HFFc6 (cell line): ENCODE results near the gene NIT2. TPM values are rescaled to one million over a fixed set of nuclear protein-coding genes. Genes with fewer than 3 reads are reported as not detected.
"Not testable (repeated sequence)": the region's sequence is repeated elsewhere in the genome, so short reads cannot be mapped to it uniquely, and the experiment has no call there.

Experiments
- DNase-seq: peaks from one replicate; pipeline ENCODE4 v3.0.0-alpha.2; 2018
- H3K27ac Mint-ChIP-seq: 2 replicates; pipeline ENCODE4 v1.8.0; 2020; ENCODE audit warnings: mild to moderate bottlenecking, mixed read lengths
- H3K27me3 Mint-ChIP-seq: 2 replicates; pipeline ENCODE4 v1.8.0; 2021; ENCODE audit warnings: mild to moderate bottlenecking, moderate library complexity, mixed read lengths; ENCODE audit not compliant: insufficient read depth
- H3K36me3 Mint-ChIP-seq: 2 replicates; pipeline ENCODE4 v1.8.0; 2021; ENCODE audit warnings: low read depth, mixed read lengths
- H3K4me1 Mint-ChIP-seq: 2 replicates; pipeline ENCODE4 v1.8.0; 2020; ENCODE audit warnings: low read depth, mixed read lengths
- H3K4me3 Mint-ChIP-seq: 2 replicates; pipeline ENCODE4 v1.8.0; 2020; ENCODE audit warnings: mild to moderate bottlenecking, moderate library complexity, mixed read lengths
- H3K9me3 Mint-ChIP-seq: 2 replicates; pipeline ENCODE4 v1.8.0; 2020; ENCODE audit warnings: mild to moderate bottlenecking, mixed read lengths
- CTCF ChIP-seq: fragments of 200-600 bp; sonication (generic); IDR thresholded peaks from 2 replicates; pipeline ENCODE4 v1.5.0; 2021; ENCODE audit warnings: antibody characterized with exemption, mild to moderate bottlenecking
- total RNA-seq, 6 experiments: library from RNA; stranded (reverse); fragmentation: NEBNext Ultra II Directional; extraction: Animal tissue kit (Norgen Biotek cat#: 25700); gene quantifications; 2 replicates in 1 of 6; 3 replicates in 5 of 6; pipeline ENCODE4 v1.2.3, GENCODE V29; 2021

NIT2 gene
- total RNA-seq, 6 experiments from 2014 or later: 36.4 to 48.6 (median 42.7) TPM

GRCh38 chr3:100317912-100318311 is 16.6 kb upstream of the NIT2 start:
- DNase-seq: no peak
- H3K36me3 Mint-ChIP-seq: peaks cover 7% of the 10 kb centered on the region
- H3K27me3 Mint-ChIP-seq: no peaks in the 10 kb centered on the region
- H3K4me3 Mint-ChIP-seq: no peak overlapping the region
- H3K27ac Mint-ChIP-seq: no peak overlapping the region; the same call in 1 of the 2 replicates
- peaks cover 16% of the 10 kb centered on the region; the same call in 1 of the 2 replicates for H3K4me1 Mint-ChIP-seq
- no peak for TF ChIP-seq CTCF
- no peaks in the 10 kb centered on the region for H3K9me3 Mint-ChIP-seq

- H3K9me3 Mint-ChIP-seq: no peaks in the 10 kb centered on the region
- H3K36me3 Mint-ChIP-seq: peaks cover 8% of the 10 kb centered on the region
- H3K4me1 Mint-ChIP-seq: peaks cover 16% of the 10 kb centered on the region; the same call in 1 of the 2 replicates
- H3K27ac Mint-ChIP-seq: no peak overlapping the region
- no peaks in the 10 kb centered on the region for H3K27me3 Mint-ChIP-seq
- DNase-seq: no peak
- no peak for TF ChIP-seq CTCF
- no peak overlapping the region for H3K4me3 Mint-ChIP-seq
Measured at GRCh38 chr3:100319951-100320350, 14.6 kb upstream of the NIT2 start.

- Mint-ChIP-seq H3K27me3 (no peaks in the 10 kb centered on the region; the same call in 1 of the 2 replicates), H3K4me3 (no peak overlapping the region), H3K27ac (no peak overlapping the region), H3K36me3 (peaks cover 36% of the 10 kb centered on the region), H3K4me1 (no peaks in the 10 kb centered on the region; the same call in 1 of the 2 replicates), H3K9me3 (peaks cover 6% of the 10 kb centered on the region; the same call in 1 of the 2 replicates)
- TF ChIP-seq CTCF: no peak
- no peak for DNase-seq
Measured at GRCh38 chr3:100324044-100324443, 10.5 kb upstream of the NIT2 start.

GRCh38 chr3:100325827-100326226 is 8.7 kb upstream of the NIT2 start:
- Mint-ChIP-seq H3K4me3 (no peak overlapping the region), H3K4me1 (no peaks in the 10 kb centered on the region; the same call in 1 of the 2 replicates), H3K9me3 (peaks cover 6% of the 10 kb centered on the region; the same call in 1 of the 2 replicates), H3K27ac (no peak overlapping the region), H3K27me3 (no peaks in the 10 kb centered on the region; the same call in 1 of the 2 replicates), H3K36me3 (peaks cover 29% of the 10 kb centered on the region)
- no peak for TF ChIP-seq CTCF
- no peak for DNase-seq

GRCh38 chr3:100327377-100327776 is 7.2 kb upstream of the NIT2 start:
- H3K9me3 Mint-ChIP-seq: not testable (repeated sequence)

GRCh38 chr3:100329800-100330489 is 4.6 kb upstream of the NIT2 start:
- H3K27ac Mint-ChIP-seq: no peak overlapping the region
- no peaks in the 10 kb centered on the region; the same call in 1 of the 2 replicates for H3K27me3 Mint-ChIP-seq
- H3K9me3 Mint-ChIP-seq: peaks cover 6% of the 10 kb centered on the region; the same call in 1 of the 2 replicates
- H3K4me1 Mint-ChIP-seq: peaks cover 6% of the 10 kb centered on the region
- TF ChIP-seq CTCF: no peak
- no peak overlapping the region for H3K4me3 Mint-ChIP-seq
- DNase-seq: no peak
- peaks cover 28% of the 10 kb centered on the region for H3K36me3 Mint-ChIP-seq

More at GRCh38 chr3:100327377-100327776, 7.2 kb upstream of the NIT2 start:
- peaks cover 29% of the 10 kb centered on the region for H3K36me3 Mint-ChIP-seq
- H3K27ac Mint-ChIP-seq, DNase-seq, H3K27me3 Mint-ChIP-seq, H3K4me1 Mint-ChIP-seq, H3K4me3 Mint-ChIP-seq: not testable (repeated sequence)
